HG03095 (cell line): ENCODE results near the gene C2CD4C.
"Not testable (repeated sequence)": the region's sequence is repeated elsewhere in the genome, so short reads cannot be mapped to it uniquely, and the experiment has no call there.

Experiments
- ATAC-seq: cut with Tn5 transposase; IDR thresholded peaks from one replicate; pipeline ENCODE4 v1.9.1; 2021; ENCODE audit warnings: moderate library complexity; ENCODE audit not compliant: unreplicated experiment

The C2CD4C gene

GRCh38 chr19:438416-438958 is 29.5 kb upstream of the C2CD4C start:
- no peak for ATAC-seq

GRCh38 chr19:437041-437440 is 28.1 kb upstream of the C2CD4C start:
- ATAC-seq = no peak

- ATAC-seq = no peak
These were observed 27.5 kb upstream of the C2CD4C start for GRCh38 chr19:436413-436950.

GRCh38 chr19:435707-436412 is 26.9 kb upstream of the C2CD4C start:
- ATAC-seq = no peak

GRCh38 chr19:435056-435706 is 26.2 kb upstream of the C2CD4C start:
- no peak for ATAC-seq

- ATAC-seq = no peak
These were observed 25.4 kb upstream of the C2CD4C start for GRCh38 chr19:434152-434960.

GRCh38 chr19:430701-431100 is 21.8 kb upstream of the C2CD4C start:
- ATAC-seq = no peak

- ATAC-seq = no peak
These were observed 19.2 kb upstream of the C2CD4C start for GRCh38 chr19:428149-428548.

- ATAC-seq = not testable (repeated sequence)
These were observed 18.7 kb upstream of the C2CD4C start for GRCh38 chr19:427675-428074.

GRCh38 chr19:426725-427445 is 17.9 kb upstream of the C2CD4C start:
- no peak for ATAC-seq

- ATAC-seq = no peak
These were observed 16.1 kb upstream of the C2CD4C start for GRCh38 chr19:425056-425455.

GRCh38 chr19:424546-424945 is 15.6 kb upstream of the C2CD4C start:
- no peak for ATAC-seq

- ATAC-seq = no peak
These were observed 14.9 kb upstream of the C2CD4C start for GRCh38 chr19:423691-424466.

GRCh38 chr19:422917-423226 is 13.9 kb upstream of the C2CD4C start:
- ATAC-seq = not testable (repeated sequence)

- no peak for ATAC-seq
These were observed 13.4 kb upstream of the C2CD4C start for GRCh38 chr19:422213-422916.

- ATAC-seq = no peak
These were observed 11.0 kb upstream of the C2CD4C start for GRCh38 chr19:419721-420515.

- ATAC-seq = no peak
These were observed 10.1 kb upstream of the C2CD4C start for GRCh38 chr19:418761-419671.

- no peak for ATAC-seq
These were observed 7.5 kb upstream of the C2CD4C start for GRCh38 chr19:416416-416815.
